CD14-positive monocyte (primary cell): Measurements from ENCODE around the gene ITGB2. TPM values are rescaled to one million over a fixed set of nuclear protein-coding genes. Genes with fewer than 3 reads are reported as not detected.

Experiments used
- DNase-seq, 3 donors: peaks; one replicate each; pipeline ENCODE4 v3.0.0-alpha.2; 2011 to 2022
- H2AFZ ChIP-seq: 2 replicates; pipeline ENCODE4 v1.6.0; 2012; ENCODE audit warnings: mild to moderate bottlenecking, low read depth, low read length, inconsistent platforms; ENCODE audit not compliant: insufficient read depth, poor library complexity, severe bottlenecking
- H3K27ac ChIP-seq, 2 donors: 1 replicate in 1 of 2; 2 replicates in 1 of 2; pipeline ENCODE4 v1.5.1; 2012 to 2013; ENCODE audit warnings: low read length in 2 of 2, control low read depth in 1 of 2, inconsistent platforms in 1 of 2, low read depth in 1 of 2, mild to moderate bottlenecking in 1 of 2
- H3K27me3 ChIP-seq, 2 donors: one replicate each; pipeline versions ENCODE4 v1.6.0 to v1.6.1; 2011 to 2013; ENCODE audit warnings: low read length in 2 of 2; ENCODE audit not compliant: control insufficient read depth in 2 of 2, insufficient read depth in 2 of 2
- H3K36me3 ChIP-seq, 2 donors: replicated peaks in 1 of 2; 1 replicate in 1 of 2; 2 replicates in 1 of 2; pipeline versions ENCODE4 v1.5.1 to v1.6.1; 2012 to 2013; ENCODE audit warnings: low read length in 2 of 2, control low read depth in 1 of 2, inconsistent platforms in 1 of 2, mild to moderate bottlenecking in 1 of 2; ENCODE audit not compliant: insufficient read depth in 2 of 2, control insufficient read depth in 1 of 2
- H3K4me1 ChIP-seq, 2 donors: 1 replicate in 1 of 2; 2 replicates in 1 of 2; pipeline versions ENCODE4 v1.5.1 to v1.6.1; 2012 to 2013; ENCODE audit warnings: low read length in 2 of 2, control low read depth in 1 of 2, inconsistent platforms in 1 of 2, mild to moderate bottlenecking in 1 of 2, moderate library complexity in 1 of 2; ENCODE audit not compliant: insufficient read depth in 2 of 2, control insufficient read depth in 1 of 2
- H3K4me2 ChIP-seq: replicated peaks from 2 replicates; pipeline ENCODE3; 2012; ENCODE audit warnings: low read length, moderate library complexity, mild to moderate bottlenecking; ENCODE audit not compliant: poor library complexity, severe bottlenecking; ENCODE audit errors: extremely low read depth
- H3K4me3 ChIP-seq, 3 experiments: fragments of 200-600 bp in 1 of 3; sonication (generic) in 1 of 3; replicated peaks in 1 of 3; 1 replicate in 2 of 3; 2 replicates in 1 of 3; pipeline ENCODE4 v1.5.1; 2011 to 2013; ENCODE audit warnings: low read length in 3 of 3, mild to moderate bottlenecking in 3 of 3, control low read depth in 2 of 3, low read depth in 2 of 3, inconsistent platforms in 1 of 3, moderate library complexity in 1 of 3
- H3K79me2 ChIP-seq: 2 replicates; pipeline ENCODE4 v1.6.0; 2012; ENCODE audit warnings: mild to moderate bottlenecking, control low read depth, inconsistent platforms, low read length, moderate library complexity; ENCODE audit not compliant: insufficient read depth
- H3K9ac ChIP-seq: 2 replicates; pipeline ENCODE4 v1.6.0; 2017; ENCODE audit warnings: low read length, mild to moderate bottlenecking; ENCODE audit not compliant: insufficient read depth, poor library complexity, severe bottlenecking
- H3K9me3 ChIP-seq, 2 donors: replicated peaks in 1 of 2; 1 replicate in 1 of 2; 2 replicates in 1 of 2; pipeline versions ENCODE4 v1.5.1 to v1.6.1; 2012 to 2013; ENCODE audit warnings: low read length in 2 of 2, control low read depth in 1 of 2; ENCODE audit not compliant: control insufficient read depth in 1 of 2, insufficient read depth in 1 of 2
- H4K20me1 ChIP-seq: 2 replicates; pipeline ENCODE4 v1.6.0; 2012; ENCODE audit warnings: mild to moderate bottlenecking, low read length, control low read depth, moderate library complexity; ENCODE audit not compliant: insufficient read depth
- H3K27ac Mint-ChIP-seq, 7 donors: one replicate each; pipeline ENCODE4 v1.8.0; 2020; ENCODE audit warnings: mild to moderate bottlenecking in 7 of 7, mixed read lengths in 7 of 7, moderate library complexity in 6 of 7, inconsistent platforms in 2 of 7
- H3K27me3 Mint-ChIP-seq, 3 donors: one replicate each; pipeline ENCODE4 v1.8.0; 2021 to 2022; ENCODE audit warnings: low read depth in 3 of 3, mild to moderate bottlenecking in 3 of 3, mixed read lengths in 3 of 3, moderate library complexity in 3 of 3, inconsistent platforms in 1 of 3
- H3K36me3 Mint-ChIP-seq, 2 donors: one replicate each; pipeline ENCODE4 v1.8.0; 2020; ENCODE audit warnings: mixed read lengths in 2 of 2, inconsistent platforms in 1 of 2, mild to moderate bottlenecking in 1 of 2
- H3K4me1 Mint-ChIP-seq: one replicate; pipeline ENCODE4 v1.8.0; 2020; ENCODE audit warnings: mild to moderate bottlenecking, mixed read lengths
- H3K4me3 Mint-ChIP-seq, 2 donors: one replicate each; pipeline ENCODE4 v1.8.0; 2020; ENCODE audit warnings: mild to moderate bottlenecking in 2 of 2, mixed read lengths in 2 of 2, moderate library complexity in 1 of 2
- H3K9me3 Mint-ChIP-seq, 7 donors: one replicate each; pipeline ENCODE4 v1.8.0; 2020 to 2022; ENCODE audit warnings: mixed read lengths in 7 of 7, mild to moderate bottlenecking in 6 of 7, moderate library complexity in 6 of 7, inconsistent platforms in 2 of 7
- CTCF ChIP-seq: fragments of 200-600 bp; IDR thresholded peaks from one replicate; pipeline ENCODE4 v1.8.0; 2022; ENCODE audit warnings: antibody characterized with exemption, mild to moderate bottlenecking
- whole genome bisulfite sequencing: methylation state at CpG from one replicate; pipeline ENCODE4 v1.1.5; 2013; ENCODE audit warnings: missing lambda C conversion rate; ENCODE audit not compliant: insufficient coverage; 5-methylcytosine and 5-hydroxymethylcytosine counted together
- intact Hi-C, 2 donors: fragments of 100-400 bp; cut with micrococcal nuclease; formaldehyde crosslinking; loops; one replicate each; pipeline versions ENCODE4 v1.15.0 to v1.15.1; 2023
- polyA plus RNA-seq, 3 donors: library from polyadenylated mRNA; depleted of rRNA in 1 of 3; unstranded in 2 of 3; stranded (reverse) in 1 of 3; fragments of 300-500 nt in 2 of 3; fragments of >200 nt in 1 of 3; fragmentation: Illumina TruSeq in 2 of 3; gene quantifications; 1 replicate in 2 of 3; 2 replicates in 1 of 3; pipeline ENCODE4 v1.2.3, GENCODE V29; 2012 to 2021

ITGB2 gene
- polyA plus RNA-seq, 3 donors: 1,470 to 1,628 (median 1,602) TPM

GRCh38 chr21:44856131-44856530, 64.6 kb downstream of the ITGB2 start:
- Mint-ChIP-seq H3K27me3 (no peaks in the 10 kb centered on the region), H3K9me3 (peaks cover 0 to 1% (median 0%) of the 10 kb centered on the region in 7 donors), H3K4me1 (peaks cover 35% of the 10 kb centered on the region), H3K27ac (peak overlapping the region in 2 of 7 donors; percentile 47 to 52), H3K36me3 (peaks cover 90 to 99% of the 10 kb centered on the region in 2 donors), H3K4me3 (no peak overlapping the region)
- Histone ChIP-seq H4K20me1 (peaks cover 100% of the 10 kb centered on the region), H3K27ac (no peak overlapping the region), H3K4me1 (peaks cover 10 to 14% of the 10 kb centered on the region in 2 donors), H3K9me3 (no peaks in the 10 kb centered on the region), H3K27me3 (no peaks in the 10 kb centered on the region), H3K4me2 (no peak overlapping the region), H3K36me3 (peaks cover 83 to 100% of the 10 kb centered on the region in 2 donors), H3K4me3 (no peak overlapping the region), H3K79me2 (peaks cover 93% of the 10 kb centered on the region), H3K9ac (no peak overlapping the region), H2AFZ (no peak overlapping the region)
- TF ChIP-seq CTCF: no peak
- intact Hi-C loops: loop anchor here in 1 of 2 donors (5.0 kb wide), 1 partner anchor 34 kb away; no protein-coding TSS in a partner anchor
- DNase-seq: no peak
- 91% methylated on average over 12 of the region's 17 CpGs for WGBS

- Histone ChIP-seq H3K4me3 (no peak overlapping the region), H3K27me3 (no peaks in the 10 kb centered on the region), H3K9ac (no peak overlapping the region), H4K20me1 (peaks cover 100% of the 10 kb centered on the region), H3K27ac (no peak overlapping the region), H3K36me3 (peaks cover 86 to 100% of the 10 kb centered on the region in 2 donors), H3K79me2 (peaks cover 93% of the 10 kb centered on the region), H2AFZ (no peak overlapping the region), H3K4me2 (no peak overlapping the region), H3K4me1 (peaks cover 10 to 14% of the 10 kb centered on the region in 2 donors), H3K9me3 (no peaks in the 10 kb centered on the region)
- peaks cover 90 to 99% of the 10 kb centered on the region in 2 donors for H3K36me3 Mint-ChIP-seq
- intact Hi-C loops: loop anchor here in 1 of 2 donors (5.0 kb wide), 1 partner anchor 33 kb away; no protein-coding TSS in a partner anchor
- H3K4me1 Mint-ChIP-seq: peaks cover 34% of the 10 kb centered on the region
- TF ChIP-seq CTCF: no peak
- no peak for DNase-seq
- no peaks in the 10 kb centered on the region for H3K27me3 Mint-ChIP-seq
- peaks cover 0 to 1% (median 0%) of the 10 kb centered on the region in 7 donors for H3K9me3 Mint-ChIP-seq
- H3K27ac Mint-ChIP-seq: peak overlapping the region in 5 of 7 donors; percentile 38 to 75 (median 72)
- WGBS: 87% methylated on average over 12 of the region's 14 CpGs
- H3K4me3 Mint-ChIP-seq: no peak overlapping the region
Observed at GRCh38 chr21:44855572-44855971, 65.1 kb downstream of the ITGB2 start.
